H9 (cell line): ENCODE measurements around the gene TECTB. TPM values are rescaled to one million over a fixed set of nuclear protein-coding genes. Genes with fewer than 3 reads are reported as not detected.

Experiments used
- DNase-seq: peaks from one replicate; pipeline ENCODE4 v3.0.0-alpha.2; 2017
- H2AFZ ChIP-seq: one replicate; pipeline ENCODE4 v1.6.1; 2013; ENCODE audit warnings: mild to moderate bottlenecking, low read length, control low read depth, moderate library complexity
- H2AK5ac ChIP-seq: 2 replicates; pipeline ENCODE4 v1.6.1; 2013; ENCODE audit warnings: low read length, control low read depth, mixed read lengths; ENCODE audit not compliant: insufficient read length
- H2BK120ac ChIP-seq: one replicate; pipeline ENCODE4 v1.6.1; 2013; ENCODE audit warnings: low read depth, mild to moderate bottlenecking, low read length, control low read depth, inconsistent platforms; ENCODE audit not compliant: poor library complexity, severe bottlenecking
- H2BK12ac ChIP-seq: 2 replicates; pipeline ENCODE4 v1.6.1; 2013; ENCODE audit warnings: low read length, control low read depth, mixed read lengths, low read depth; ENCODE audit not compliant: insufficient read length
- H2BK15ac ChIP-seq: 2 replicates; pipeline ENCODE4 v1.6.1; 2013; ENCODE audit warnings: low read depth, low read length, control low read depth
- H2BK20ac ChIP-seq: one replicate; pipeline ENCODE4 v1.6.1; 2013; ENCODE audit warnings: low read depth, mild to moderate bottlenecking, low read length, control low read depth, inconsistent platforms; ENCODE audit not compliant: poor library complexity, severe bottlenecking
- H2BK5ac ChIP-seq: 2 replicates; pipeline ENCODE4 v1.6.1; 2013; ENCODE audit warnings: low read length, control low read depth, mixed read lengths; ENCODE audit not compliant: insufficient read length
- H3K14ac ChIP-seq: 2 replicates; pipeline ENCODE4 v1.6.1; 2013; ENCODE audit warnings: low read length, control low read depth; ENCODE audit not compliant: insufficient read depth
- H3K18ac ChIP-seq: 2 replicates; pipeline ENCODE4 v1.6.1; 2013; ENCODE audit warnings: low read depth, mild to moderate bottlenecking, mixed read lengths, low read length, control low read depth; ENCODE audit not compliant: insufficient read length
- H3K23ac ChIP-seq: 2 replicates; pipeline ENCODE4 v1.6.1; 2013; ENCODE audit warnings: low read length, control low read depth, mixed read lengths, low read depth; ENCODE audit not compliant: insufficient read length
- H3K23me2 ChIP-seq: 2 replicates; pipeline ENCODE4 v1.6.1; 2013; ENCODE audit warnings: low read depth, mild to moderate bottlenecking, mixed read lengths, low read length, control low read depth; ENCODE audit not compliant: insufficient read length, poor library complexity, severe bottlenecking
- H3K27ac ChIP-seq: 2 replicates; pipeline ENCODE4 v1.5.1; 2013; ENCODE audit warnings: low read length, control low read depth, mixed read lengths, low read depth; ENCODE audit not compliant: insufficient read length
- H3K27me3 ChIP-seq: 2 replicates; pipeline ENCODE4 v1.6.1; 2013; ENCODE audit warnings: low read length, control low read depth, inconsistent platforms; ENCODE audit not compliant: insufficient read depth
- H3K4ac ChIP-seq: 2 replicates; pipeline ENCODE4 v1.6.1; 2013; ENCODE audit warnings: low read depth, mild to moderate bottlenecking, control low read depth, inconsistent platforms, low read length, moderate library complexity
- H3K4me1 ChIP-seq: 2 replicates; pipeline ENCODE4 v1.6.1; 2013; ENCODE audit warnings: low read length, control low read depth, inconsistent platforms; ENCODE audit not compliant: insufficient read depth
- H3K4me2 ChIP-seq: 2 replicates; pipeline ENCODE4 v1.6.1; 2013; ENCODE audit warnings: low read length, control low read depth, mixed read lengths; ENCODE audit not compliant: insufficient read length, insufficient read depth
- H3K56ac ChIP-seq: 2 replicates; pipeline ENCODE4 v1.6.1; 2013; ENCODE audit warnings: low read depth, mild to moderate bottlenecking, mixed read lengths, low read length, control low read depth; ENCODE audit not compliant: insufficient read length
- H3K79me1 ChIP-seq: 2 replicates; pipeline ENCODE4 v1.6.1; 2013; ENCODE audit warnings: low read depth, mild to moderate bottlenecking, moderate library complexity, low read length, control low read depth, inconsistent platforms; ENCODE audit not compliant: insufficient read depth, poor library complexity, severe bottlenecking
- H3K79me2 ChIP-seq: 2 replicates; pipeline ENCODE4 v1.6.1; 2013; ENCODE audit warnings: low read length, control low read depth, inconsistent platforms; ENCODE audit not compliant: insufficient read depth
- H3K9ac ChIP-seq: 2 replicates; pipeline ENCODE4 v1.6.1; 2013; ENCODE audit warnings: low read length, control low read depth, mixed read lengths; ENCODE audit not compliant: insufficient read length; ENCODE audit errors: extremely low read depth
- H3K9me3 ChIP-seq: one replicate; pipeline ENCODE4 v1.6.1; 2013; ENCODE audit warnings: low read depth, low read length, inconsistent platforms; ENCODE audit not compliant: control insufficient read depth
- H3T11ph ChIP-seq: one replicate; pipeline ENCODE4 v1.6.1; 2013; ENCODE audit warnings: mild to moderate bottlenecking, low read length, control low read depth, inconsistent platforms
- H4K20me1 ChIP-seq: one replicate; pipeline ENCODE4 v1.6.1; 2013; ENCODE audit not compliant: control insufficient read depth, insufficient read length, insufficient read depth
- H4K5ac ChIP-seq: 2 replicates; pipeline ENCODE4 v1.6.1; 2013; ENCODE audit warnings: low read depth, mild to moderate bottlenecking, mixed read lengths, low read length, control low read depth; ENCODE audit not compliant: insufficient read length
- H4K8ac ChIP-seq: replicated peaks from 2 replicates; pipeline ENCODE4 v1.6.1; 2013; ENCODE audit warnings: low read length, control low read depth, mixed read lengths, low read depth; ENCODE audit not compliant: insufficient read length
- H4K91ac ChIP-seq: 2 replicates; pipeline ENCODE4 v1.6.1; 2013; ENCODE audit warnings: low read depth, mild to moderate bottlenecking, moderate library complexity, mixed read lengths, low read length, control low read depth; ENCODE audit not compliant: insufficient read length
- H3K27ac Mint-ChIP-seq, 3 experiments: 2 replicates in 2 of 3; 3 replicates in 1 of 3; pipeline ENCODE4 v1.8.0; 2020 to 2021; ENCODE audit warnings: mixed read lengths in 3 of 3, mild to moderate bottlenecking in 1 of 3, moderate library complexity in 1 of 3
- H3K27me3 Mint-ChIP-seq: 2 replicates; pipeline ENCODE4 v1.8.0; 2021; ENCODE audit warnings: low read depth, mild to moderate bottlenecking, moderate library complexity, mixed read lengths
- H3K36me3 Mint-ChIP-seq, 3 experiments: 2 replicates in 2 of 3; 3 replicates in 1 of 3; pipeline ENCODE4 v1.8.0; 2020 to 2021; ENCODE audit warnings: low read depth in 3 of 3, mixed read lengths in 3 of 3; ENCODE audit not compliant: insufficient read depth in 1 of 3
- H3K4me1 Mint-ChIP-seq, 2 experiments: 2 replicates each; pipeline ENCODE4 v1.8.0; 2020; ENCODE audit warnings: mixed read lengths in 2 of 2
- H3K4me3 Mint-ChIP-seq, 2 experiments: 2 replicates in 1 of 2; 3 replicates in 1 of 2; pipeline ENCODE4 v1.8.0; 2020 to 2021; ENCODE audit warnings: mild to moderate bottlenecking in 2 of 2, mixed read lengths in 2 of 2, moderate library complexity in 1 of 2
- H3K9me3 Mint-ChIP-seq, 2 experiments: 2 replicates in 1 of 2; 3 replicates in 1 of 2; pipeline ENCODE4 v1.8.0; 2020; ENCODE audit warnings: mild to moderate bottlenecking in 2 of 2, mixed read lengths in 2 of 2, moderate library complexity in 1 of 2
- CTCF ChIP-seq: fragments of 200-600 bp; sonication (generic); conservative IDR thresholded peaks from 3 replicates; pipeline ENCODE4 v1.8.0; 2021; ENCODE audit warnings: antibody characterized with exemption, mild to moderate bottlenecking
- WGBS: extraction: QIAGEN DNeasy Blood & Tissue Kit; methylation state at CpG from one replicate; pipeline ENCODE4 v1.1.7; 2013; ENCODE audit warnings: missing lambda C conversion rate, low lambda C conversion rate, mixed read lengths; ENCODE audit not compliant: insufficient read length; ENCODE audit errors: extremely low coverage; 5-methylcytosine and 5-hydroxymethylcytosine counted together
- total RNA-seq: library from RNA; stranded (reverse); gene quantifications from 2 replicates; pipeline ENCODE4 v1.2.1, GENCODE V29; 2021

The TECTB gene
- total RNA-seq, 1 experiment from 2014 or later, result not detected

GRCh38 chr10:112295853-112296830 is 12.9 kb downstream of the TECTB start:
- H3K4ac ChIP-seq, result no peak overlapping the region
- H3K27ac ChIP-seq, result no peak overlapping the region
- H3K79me2 ChIP-seq, result no peaks in the 10 kb centered on the region
- no peak overlapping the region for H2AK5ac ChIP-seq
- no peak overlapping the region for H2BK12ac ChIP-seq
- WGBS, result no CpG with 5 or more reads among the region's 8 CpGs
- H3K9ac ChIP-seq, result no peak overlapping the region
- H3K27me3 ChIP-seq, result no peaks in the 10 kb centered on the region; the same call in 1 of the 2 replicates
- no peak overlapping the region for H3K23ac ChIP-seq
- no peaks in the 10 kb centered on the region for H4K20me1 ChIP-seq
- H3T11ph ChIP-seq, result no peak overlapping the region
- Mint-ChIP-seq H3K4me1 (peaks cover 3 to 4% of the 10 kb centered on the region in 2 experiments; a peak in 2 of 4 replicates), H3K9me3 (no peaks in the 10 kb centered on the region), H3K27ac (peak overlapping the region in 1 of 3 experiments; percentile 71; a peak in 1 of 7 replicates), H3K4me3 (no peak overlapping the region), H3K27me3 (peaks cover under 1% of the 10 kb centered on the region), H3K36me3 (no peaks in the 10 kb centered on the region)
- no peaks in the 10 kb centered on the region for H3K23me2 ChIP-seq
- DNase-seq, result no peak
- H3K4me2 ChIP-seq, result no peak overlapping the region
- H4K8ac ChIP-seq, result no peak overlapping the region
- H2BK20ac ChIP-seq, result no peak overlapping the region
- TF ChIP-seq CTCF, result no peak
- no peaks in the 10 kb centered on the region for H3K79me1 ChIP-seq
- H2AFZ ChIP-seq, result no peak overlapping the region
- H3K56ac ChIP-seq, result no peak overlapping the region
- no peak overlapping the region for H2BK15ac ChIP-seq
- H3K9me3 ChIP-seq, result no peaks in the 10 kb centered on the region
- no peak overlapping the region for H3K18ac ChIP-seq
- H2BK5ac ChIP-seq, result no peak overlapping the region
- no peaks in the 10 kb centered on the region for H3K4me1 ChIP-seq
- H2BK120ac ChIP-seq, result no peak overlapping the region
- no peak overlapping the region for H4K91ac ChIP-seq
- H3K14ac ChIP-seq, result no peak overlapping the region
- no peak overlapping the region for H4K5ac ChIP-seq
